Fibroblast of lung (primary cell): ENCODE results near the gene KRTAP10-1. TPM values are rescaled to one million over a fixed set of nuclear protein-coding genes. Genes with fewer than 3 reads are reported as not detected.

Experiments
- DNase-seq, 2 donors: peaks; one replicate each; pipeline versions ENCODE4 v3.0.0 to v3.0.0-alpha.2; 2010; ENCODE audit warnings: low read depth in 2 of 2
- H2AFZ ChIP-seq: 2 replicates; pipeline ENCODE4 v1.5.1; 2012; ENCODE audit warnings: low read length, control low read depth, inconsistent platforms
- H3K27ac ChIP-seq: 2 replicates; pipeline ENCODE4 v1.5.1; 2011; ENCODE audit warnings: low read length, control low read depth; ENCODE audit not compliant: insufficient read depth
- H3K27me3 ChIP-seq: 2 replicates; pipeline ENCODE4 v1.5.1; 2011; ENCODE audit warnings: mild to moderate bottlenecking, low read length; ENCODE audit not compliant: control insufficient read depth, insufficient read depth
- H3K36me3 ChIP-seq: 2 replicates; pipeline ENCODE4 v1.5.1; 2011; ENCODE audit warnings: low read length; ENCODE audit not compliant: control insufficient read depth, insufficient read depth
- H3K4me1 ChIP-seq: 2 replicates; pipeline ENCODE4 v1.5.1; 2011; ENCODE audit warnings: low read length; ENCODE audit not compliant: control insufficient read depth, insufficient read depth; ENCODE audit errors: extremely low read depth
- H3K4me2 ChIP-seq: 2 replicates; pipeline ENCODE4 v1.5.1; 2011; ENCODE audit warnings: low read length, control low read depth; ENCODE audit not compliant: insufficient read depth; ENCODE audit errors: extremely low read depth
- H3K4me3 ChIP-seq, 4 experiments: fragments of 200-600 bp in 1 of 4; sonication (generic) in 1 of 4; replicated peaks in 1 of 4; 2 replicates each; pipeline ENCODE4 v1.5.1; 2011 to 2016; ENCODE audit warnings: low read length in 4 of 4, low read depth in 3 of 4, mild to moderate bottlenecking in 3 of 4, control low read depth in 2 of 4, inconsistent platforms in 1 of 4, mixed read lengths in 1 of 4; ENCODE audit not compliant: insufficient read depth in 1 of 4; ENCODE audit errors: control extremely low read depth in 1 of 4
- H3K79me2 ChIP-seq: 2 replicates; pipeline ENCODE4 v1.5.1; 2012; ENCODE audit warnings: mild to moderate bottlenecking, low read length, inconsistent platforms; ENCODE audit not compliant: control insufficient read depth, insufficient read depth
- H3K9ac ChIP-seq: 2 replicates; pipeline ENCODE4 v1.5.1; 2011; ENCODE audit warnings: mild to moderate bottlenecking, low read length, control low read depth; ENCODE audit not compliant: insufficient read depth
- H3K9me3 ChIP-seq: 2 replicates; pipeline ENCODE4 v1.5.1; 2012; ENCODE audit warnings: low read depth, low read length; ENCODE audit not compliant: control insufficient read depth, insufficient read depth
- H4K20me1 ChIP-seq: 2 replicates; pipeline ENCODE4 v1.5.1; 2011; ENCODE audit warnings: low read length; ENCODE audit not compliant: control insufficient read depth, insufficient read depth; ENCODE audit errors: extremely low read depth
- CTCF ChIP-seq, 2 donors: IDR thresholded peaks in 1 of 2; conservative IDR thresholded peaks in 1 of 2; 1 replicate in 1 of 2; 2 replicates in 1 of 2; pipeline ENCODE4 v1.5.1; 2011 to 2012; ENCODE audit warnings: low read length in 2 of 2, control low read depth in 1 of 2, inconsistent platforms in 1 of 2, low read depth in 1 of 2, mild to moderate bottlenecking in 1 of 2
- EZH2 ChIP-seq: IDR thresholded peaks from 2 replicates; pipeline ENCODE4 v1.5.1; 2012; ENCODE audit warnings: low read length, control low read depth, mild to moderate bottlenecking; ENCODE audit errors: missing control alignments
- polyA plus RNA-seq, 2 donors: library from polyadenylated mRNA; depleted of rRNA in 1 of 2; stranded (reverse) in 1 of 2; unstranded in 1 of 2; fragments of >200 nt; gene quantifications; 2 replicates each; pipeline ENCODE4 v1.2.1, GENCODE V29; 2011 to 2012; ENCODE audit warnings: missing spikeins in 1 of 2
- total RNA-seq: library from RNA; depleted of rRNA; stranded (reverse); fragments of >200 nt; gene quantifications from 2 replicates; pipeline ENCODE4 v1.2.1, GENCODE V29; 2014

The KRTAP10-1 gene
- total and polyA plus RNA-seq, 2 donors (not counting 1 experiment from before 2014, with no cell fraction given) = not detected

- Histone ChIP-seq H3K4me1 (no peaks in the 10 kb centered on the region), H3K4me3 (no peak overlapping the region), H3K9ac (no peak overlapping the region), H3K4me2 (no peak overlapping the region), H3K27me3 (no peaks in the 10 kb centered on the region), H3K36me3 (no peaks in the 10 kb centered on the region), H3K27ac (no peak overlapping the region), H3K9me3 (no peaks in the 10 kb centered on the region), H4K20me1 (no peaks in the 10 kb centered on the region), H3K79me2 (no peaks in the 10 kb centered on the region), H2AFZ (no peak overlapping the region)
- DNase-seq = no peak
- TF ChIP-seq EZH2 (no peak), CTCF (conservative IDR thresholded peaks at IDR 0.05 in 1 of 2, IDR thresholded peaks at IDR 0.05 in 1 of 2; ENCODE audit: low read depth in 1 of 2, low read length in 2 of 2) (no peak)
Measured at GRCh38 chr21:44516828-44517174, 23.2 kb downstream of the KRTAP10-1 start.

GRCh38 chr21:44516342-44516741 lies 23.7 kb downstream of the KRTAP10-1 start:
- no peak for TF ChIP-seq CTCF (conservative IDR thresholded peaks at IDR 0.05 in 1 of 2, IDR thresholded peaks at IDR 0.05 in 1 of 2; ENCODE audit: low read depth in 1 of 2, low read length in 2 of 2)
- no peak for TF ChIP-seq EZH2
- no peaks in the 10 kb centered on the region for H3K27me3 ChIP-seq
- H3K4me1 ChIP-seq = no peaks in the 10 kb centered on the region
- no peaks in the 10 kb centered on the region for H3K79me2 ChIP-seq
- no peak overlapping the region for H3K4me3 ChIP-seq
- H3K9ac ChIP-seq = no peak overlapping the region
- no peak overlapping the region for H3K4me2 ChIP-seq
- no peak overlapping the region for H2AFZ ChIP-seq
- no peaks in the 10 kb centered on the region for H3K36me3 ChIP-seq
- no peak overlapping the region for H3K27ac ChIP-seq
- no peak for DNase-seq
- no peaks in the 10 kb centered on the region for H3K9me3 ChIP-seq
- no peaks in the 10 kb centered on the region for H4K20me1 ChIP-seq

GRCh38 chr21:44515359-44516165 lies 24.4 kb downstream of the KRTAP10-1 start:
- H3K9me3 ChIP-seq = no peaks in the 10 kb centered on the region
- DNase-seq = no peak
- no peaks in the 10 kb centered on the region for H3K79me2 ChIP-seq
- H2AFZ ChIP-seq = no peak overlapping the region
- H3K27ac ChIP-seq = no peak overlapping the region
- H3K27me3 ChIP-seq = no peaks in the 10 kb centered on the region
- no peaks in the 10 kb centered on the region for H4K20me1 ChIP-seq
- TF ChIP-seq CTCF (conservative IDR thresholded peaks at IDR 0.05 in 1 of 2, IDR thresholded peaks at IDR 0.05 in 1 of 2; ENCODE audit: low read depth in 1 of 2, low read length in 2 of 2) (no peak), EZH2 (no peak)
- no peaks in the 10 kb centered on the region for H3K36me3 ChIP-seq
- H3K4me1 ChIP-seq = no peaks in the 10 kb centered on the region
- H3K4me3 ChIP-seq = no peak overlapping the region
- no peak overlapping the region for H3K9ac ChIP-seq
- H3K4me2 ChIP-seq = no peak overlapping the region
